SK-N-SH treated with all-trans-retinoic acid at 6 μM for 48 hours (cell line): ENCODE data around the gene SGTA.

Experiments
- ARNTL ChIP-seq: fragments of 450-650 bp; formaldehyde crosslinking; IDR thresholded peaks from 2 replicates; pipeline ENCODE4 v1.5.0; 2020; ENCODE audit warnings: low read depth, mild to moderate bottlenecking, moderate library complexity, borderline replicate concordance
- CSDC2 ChIP-seq: fragments of 250-450 bp; sonication (Bioruptor Pico); IDR thresholded peaks from 2 replicates; pipeline ENCODE4 v1.5.0; 2020; ENCODE audit warnings: mild to moderate bottlenecking, moderate library complexity
- OSR1 ChIP-seq: fragments of 250-450 bp; sonication (Bioruptor Pico); IDR thresholded peaks from 2 replicates; pipeline ENCODE4 v1.8.0; 2022; ENCODE audit warnings: moderate library complexity, mild to moderate bottlenecking, inconsistent platforms
- RARB ChIP-seq: fragments of 250-450 bp; sonication (Bioruptor Pico); IDR thresholded peaks from 2 replicates; pipeline ENCODE4 v1.8.0; 2021; ENCODE audit warnings: mild to moderate bottlenecking, moderate library complexity
- SNAI2 ChIP-seq: fragments of 250-450 bp; sonication (Bioruptor Pico); IDR thresholded peaks from 2 replicates; pipeline ENCODE4 v1.5.0; 2020; ENCODE audit warnings: mild to moderate bottlenecking, moderate library complexity
- ZC3H10 ChIP-seq: fragments of 250-450 bp; sonication (Bioruptor Pico); IDR thresholded peaks from 2 replicates; pipeline ENCODE4 v1.5.1; 2021; ENCODE audit warnings: mild to moderate bottlenecking, moderate library complexity
- ZFP3 ChIP-seq: fragments of 250-450 bp; sonication (Bioruptor Pico); IDR thresholded peaks from 2 replicates; pipeline ENCODE4 v1.5.0; 2020; ENCODE audit warnings: mild to moderate bottlenecking, moderate library complexity
- ZFP30 ChIP-seq: fragments of 450-650 bp; formaldehyde crosslinking; IDR thresholded peaks from 2 replicates; pipeline ENCODE4 v1.5.0; 2022; ENCODE audit warnings: mild to moderate bottlenecking, moderate library complexity
- ZNF565 ChIP-seq: fragments of 450-650 bp; formaldehyde crosslinking; conservative IDR thresholded peaks from 2 replicates; pipeline ENCODE4 v1.5.0; 2020; ENCODE audit warnings: low read depth, mild to moderate bottlenecking, moderate library complexity
- TF ChIP-seq, protein P1 (sequence below): fragments of 250-450 bp; sonication (Bioruptor Pico); IDR thresholded peaks from 2 replicates; pipeline ENCODE4 v1.5.0; 2020; ENCODE audit warnings: mild to moderate bottlenecking, moderate library complexity
- TF ChIP-seq, protein P2 (sequence below): fragments of 250-450 bp; sonication (Bioruptor Pico); IDR thresholded peaks from 2 replicates; pipeline ENCODE4 v1.8.0; 2020; ENCODE audit warnings: mild to moderate bottlenecking, moderate library complexity, borderline replicate concordance
- TF ChIP-seq, protein P3 (sequence below): fragments of 250-450 bp; sonication (Bioruptor Pico); IDR thresholded peaks from 2 replicates; pipeline ENCODE4 v1.5.1; 2020; ENCODE audit warnings: low read depth, mild to moderate bottlenecking, moderate library complexity

DNA sequence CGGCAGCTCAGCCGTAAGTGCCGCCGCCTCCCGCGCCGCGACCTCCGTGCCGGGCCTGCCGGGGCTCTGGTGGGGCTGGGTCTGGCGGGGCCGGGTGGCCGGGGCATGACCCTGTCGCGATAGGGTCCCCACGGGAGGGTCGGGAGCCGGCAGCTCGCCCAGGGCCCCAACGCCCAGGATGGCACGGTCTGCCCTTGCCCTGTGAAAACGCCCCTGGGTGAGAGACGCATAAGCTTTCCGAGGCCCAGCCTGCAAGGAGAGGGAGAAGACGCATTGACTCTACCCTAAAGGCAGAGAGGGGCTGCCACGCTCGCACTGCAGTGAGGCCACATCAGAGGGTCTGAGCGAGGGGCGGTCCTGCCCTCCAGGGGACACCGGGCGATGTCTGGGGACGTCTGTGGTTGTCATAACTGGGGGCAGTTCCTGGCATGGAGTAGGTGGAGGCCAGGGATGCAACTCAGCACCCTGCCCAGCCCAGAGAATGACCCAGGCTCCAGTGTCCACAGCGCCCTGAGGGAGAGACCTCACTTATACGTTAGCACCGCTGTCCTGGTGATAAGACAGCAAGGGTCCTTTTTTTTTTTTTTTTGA, 37.1 kb upstream of the SGTA start:
- TF ChIP-seq ARNTL (CRISPR knock-in tag) (no peak), ZFP30 (CRISPR knock-in tag) (no peak), SNAI2 (CRISPR knock-in tag) (no peak), ZC3H10 (no peak), ZNF565 (CRISPR knock-in tag) (no peak), RARB (CRISPR knock-in tag) (no peak), OSR1 (CRISPR knock-in tag) (no peak), CSDC2 (CRISPR knock-in tag) (no peak), ZFP3 (no peak)
- TF ChIP-seq, protein P1, sequence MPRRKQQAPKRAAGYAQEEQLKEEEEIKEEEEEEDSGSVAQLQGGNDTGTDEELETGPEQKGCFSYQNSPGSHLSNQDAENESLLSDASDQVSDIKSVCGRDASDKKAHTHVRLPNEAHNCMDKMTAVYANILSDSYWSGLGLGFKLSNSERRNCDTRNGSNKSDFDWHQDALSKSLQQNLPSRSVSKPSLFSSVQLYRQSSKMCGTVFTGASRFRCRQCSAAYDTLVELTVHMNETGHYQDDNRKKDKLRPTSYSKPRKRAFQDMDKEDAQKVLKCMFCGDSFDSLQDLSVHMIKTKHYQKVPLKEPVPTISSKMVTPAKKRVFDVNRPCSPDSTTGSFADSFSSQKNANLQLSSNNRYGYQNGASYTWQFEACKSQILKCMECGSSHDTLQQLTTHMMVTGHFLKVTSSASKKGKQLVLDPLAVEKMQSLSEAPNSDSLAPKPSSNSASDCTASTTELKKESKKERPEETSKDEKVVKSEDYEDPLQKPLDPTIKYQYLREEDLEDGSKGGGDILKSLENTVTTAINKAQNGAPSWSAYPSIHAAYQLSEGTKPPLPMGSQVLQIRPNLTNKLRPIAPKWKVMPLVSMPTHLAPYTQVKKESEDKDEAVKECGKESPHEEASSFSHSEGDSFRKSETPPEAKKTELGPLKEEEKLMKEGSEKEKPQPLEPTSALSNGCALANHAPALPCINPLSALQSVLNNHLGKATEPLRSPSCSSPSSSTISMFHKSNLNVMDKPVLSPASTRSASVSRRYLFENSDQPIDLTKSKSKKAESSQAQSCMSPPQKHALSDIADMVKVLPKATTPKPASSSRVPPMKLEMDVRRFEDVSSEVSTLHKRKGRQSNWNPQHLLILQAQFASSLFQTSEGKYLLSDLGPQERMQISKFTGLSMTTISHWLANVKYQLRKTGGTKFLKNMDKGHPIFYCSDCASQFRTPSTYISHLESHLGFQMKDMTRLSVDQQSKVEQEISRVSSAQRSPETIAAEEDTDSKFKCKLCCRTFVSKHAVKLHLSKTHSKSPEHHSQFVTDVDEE, result no peak
- TF ChIP-seq, protein P2, sequence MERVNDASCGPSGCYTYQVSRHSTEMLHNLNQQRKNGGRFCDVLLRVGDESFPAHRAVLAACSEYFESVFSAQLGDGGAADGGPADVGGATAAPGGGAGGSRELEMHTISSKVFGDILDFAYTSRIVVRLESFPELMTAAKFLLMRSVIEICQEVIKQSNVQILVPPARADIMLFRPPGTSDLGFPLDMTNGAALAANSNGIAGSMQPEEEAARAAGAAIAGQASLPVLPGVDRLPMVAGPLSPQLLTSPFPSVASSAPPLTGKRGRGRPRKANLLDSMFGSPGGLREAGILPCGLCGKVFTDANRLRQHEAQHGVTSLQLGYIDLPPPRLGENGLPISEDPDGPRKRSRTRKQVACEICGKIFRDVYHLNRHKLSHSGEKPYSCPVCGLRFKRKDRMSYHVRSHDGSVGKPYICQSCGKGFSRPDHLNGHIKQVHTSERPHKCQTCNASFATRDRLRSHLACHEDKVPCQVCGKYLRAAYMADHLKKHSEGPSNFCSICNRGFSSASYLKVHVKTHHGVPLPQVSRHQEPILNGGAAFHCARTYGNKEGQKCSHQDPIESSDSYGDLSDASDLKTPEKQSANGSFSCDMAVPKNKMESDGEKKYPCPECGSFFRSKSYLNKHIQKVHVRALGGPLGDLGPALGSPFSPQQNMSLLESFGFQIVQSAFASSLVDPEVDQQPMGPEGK (CRISPR knock-in tag), result no peak
- TF ChIP-seq, protein P3, sequence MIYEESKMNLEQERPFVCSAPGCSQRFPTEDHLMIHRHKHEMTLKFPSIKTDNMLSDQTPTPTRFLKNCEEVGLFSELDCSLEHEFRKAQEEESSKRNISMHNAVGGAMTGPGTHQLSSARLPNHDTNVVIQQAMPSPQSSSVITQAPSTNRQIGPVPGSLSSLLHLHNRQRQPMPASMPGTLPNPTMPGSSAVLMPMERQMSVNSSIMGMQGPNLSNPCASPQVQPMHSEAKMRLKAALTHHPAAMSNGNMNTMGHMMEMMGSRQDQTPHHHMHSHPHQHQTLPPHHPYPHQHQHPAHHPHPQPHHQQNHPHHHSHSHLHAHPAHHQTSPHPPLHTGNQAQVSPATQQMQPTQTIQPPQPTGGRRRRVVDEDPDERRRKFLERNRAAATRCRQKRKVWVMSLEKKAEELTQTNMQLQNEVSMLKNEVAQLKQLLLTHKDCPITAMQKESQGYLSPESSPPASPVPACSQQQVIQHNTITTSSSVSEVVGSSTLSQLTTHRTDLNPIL (CRISPR knock-in tag), result no peak
